Body of pancreas (tissue), 4 donors: ENCODE results near the gene PKP2.

Source experiments
- POLR2A ChIP-seq, 3 donors: fragments of 450-650 bp; IDR thresholded peaks; one replicate each; pipeline ENCODE4 v1.6.1; 2016; ENCODE audit warnings: antibody characterized with exemption in 3 of 3, mild to moderate bottlenecking in 2 of 3
- TF ChIP-seq, protein P1 (sequence below), 7 experiments: fragments of 450-650 bp in 4 of 7; fragments of 200-600 bp in 3 of 7; sonication (generic) in 3 of 7; IDR thresholded peaks; one replicate each; pipeline ENCODE4 v1.5.1; 2016 to 2019; ENCODE audit warnings: antibody characterized with exemption in 7 of 7

DNA sequence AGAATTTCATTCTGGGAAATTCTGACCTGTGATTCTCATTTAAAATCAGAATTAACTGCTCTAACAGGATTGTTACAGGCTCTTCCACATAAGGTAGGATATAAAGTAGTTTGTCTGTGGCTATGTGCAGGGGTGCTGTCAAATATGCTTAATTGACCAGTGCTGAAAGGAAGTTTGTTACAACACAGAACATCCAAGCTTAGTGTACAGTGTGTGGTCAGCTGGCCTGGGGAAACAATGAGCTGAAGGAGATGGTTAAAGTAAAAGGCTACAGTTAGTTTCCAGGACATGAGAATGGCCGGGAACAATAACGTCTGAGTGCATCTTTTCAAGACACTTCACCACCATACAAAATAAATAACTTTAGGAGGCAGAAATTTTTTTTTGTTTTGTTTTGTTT is 68.0 kb downstream of the PKP2 start:
- TF ChIP-seq POLR2A (IDR thresholded peaks at IDR 0.05): no peak
- TF ChIP-seq, protein P1, sequence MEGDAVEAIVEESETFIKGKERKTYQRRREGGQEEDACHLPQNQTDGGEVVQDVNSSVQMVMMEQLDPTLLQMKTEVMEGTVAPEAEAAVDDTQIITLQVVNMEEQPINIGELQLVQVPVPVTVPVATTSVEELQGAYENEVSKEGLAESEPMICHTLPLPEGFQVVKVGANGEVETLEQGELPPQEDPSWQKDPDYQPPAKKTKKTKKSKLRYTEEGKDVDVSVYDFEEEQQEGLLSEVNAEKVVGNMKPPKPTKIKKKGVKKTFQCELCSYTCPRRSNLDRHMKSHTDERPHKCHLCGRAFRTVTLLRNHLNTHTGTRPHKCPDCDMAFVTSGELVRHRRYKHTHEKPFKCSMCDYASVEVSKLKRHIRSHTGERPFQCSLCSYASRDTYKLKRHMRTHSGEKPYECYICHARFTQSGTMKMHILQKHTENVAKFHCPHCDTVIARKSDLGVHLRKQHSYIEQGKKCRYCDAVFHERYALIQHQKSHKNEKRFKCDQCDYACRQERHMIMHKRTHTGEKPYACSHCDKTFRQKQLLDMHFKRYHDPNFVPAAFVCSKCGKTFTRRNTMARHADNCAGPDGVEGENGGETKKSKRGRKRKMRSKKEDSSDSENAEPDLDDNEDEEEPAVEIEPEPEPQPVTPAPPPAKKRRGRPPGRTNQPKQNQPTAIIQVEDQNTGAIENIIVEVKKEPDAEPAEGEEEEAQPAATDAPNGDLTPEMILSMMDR (IDR thresholded peaks at IDR 0.05): no peak
